ENCODE data around the gene CCBE1.

DNA sequence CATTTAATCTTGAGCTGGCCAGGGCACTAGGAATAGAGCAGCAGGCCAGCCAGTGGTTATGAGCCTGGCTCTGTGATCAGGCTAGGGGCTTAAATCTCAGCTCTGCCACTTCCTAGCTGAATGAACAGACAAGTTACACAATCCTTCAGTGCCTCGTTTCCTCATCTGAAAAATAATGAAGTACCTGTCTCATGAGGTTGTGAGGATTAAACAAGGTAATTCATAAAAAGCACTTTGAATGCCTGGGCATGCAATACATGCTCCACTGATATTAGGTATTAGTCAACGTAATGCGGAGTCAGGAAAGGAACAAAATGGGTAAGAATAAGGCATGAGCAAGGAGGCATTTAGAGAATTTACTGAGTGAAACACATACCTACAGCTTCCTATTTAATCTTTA lies 100.2 kb downstream of the CCBE1 start:
- TF ChIP-seq POLR2AphosphoS5 (IDR thresholded peaks at IDR 0.05; ENCODE audit: low read depth, low read length) = no peak
- TF ChIP-seq TAF1 (IDR thresholded peaks at IDR 0.05; ENCODE audit: borderline replicate concordance, low read depth, low read length) = no peak
- TF ChIP-seq POLR2A (IDR thresholded peaks at IDR 0.05; ENCODE audit: low read depth, low read length) = no peak

All from GM12892 (cell line).